ENCODE data around the gene FAM107A. TPM values are rescaled to one million over a fixed set of nuclear protein-coding genes. Genes with fewer than 3 reads are reported as not detected.

Gene FAM107A
- polyA plus RNA-seq, 1 donor from 2014 or later: 0.16 TPM

- Histone ChIP-seq H3K27ac (ENCODE audit: low read length) (no peak overlapping the region), H3K4me3 (ENCODE audit: low read length) (no peak overlapping the region)
These were observed 2.5 kb downstream of the FAM107A start for GRCh38 chr3:58574682-58575081.

GRCh38 chr3:58574106-58574505 is 3.1 kb downstream of the FAM107A start:
- Histone ChIP-seq H4K20me1 (ENCODE audit: insufficient read depth) (no peaks in the 10 kb centered on the region), H3K9ac (ENCODE audit: low read length) (no peak overlapping the region), H2AFZ (ENCODE audit: low read depth, low read length) (no peak overlapping the region), H3K9me2 (ENCODE audit: insufficient read depth, low read length) (no peaks in the 10 kb centered on the region), H3K27me3 (ENCODE audit: insufficient read depth, low read depth, low read length) (no peaks in the 10 kb centered on the region), H3F3A (ENCODE audit: insufficient read depth, low read length, poor library complexity, severe bottlenecking) (no peaks in the 10 kb centered on the region), H3K4me2 (ENCODE audit: low read length) (no peak overlapping the region), H3K36me3 (ENCODE audit: insufficient read depth, low read length) (peaks cover 4% of the 10 kb centered on the region), H3K27ac (ENCODE audit: low read length) (no peak overlapping the region), H3K9me3 (ENCODE audit: low read length) (peaks cover 5% of the 10 kb centered on the region), H3K4me3 (ENCODE audit: low read length) (no peak overlapping the region), H3K79me2 (replicated peaks; ENCODE audit: insufficient read depth, low read length) (no peaks in the 10 kb centered on the region)
- no peak for TF ChIP-seq RAD21 (conservative IDR thresholded peaks at IDR 0.05)

More at GRCh38 chr3:58574682-58575081, 2.5 kb downstream of the FAM107A start:
- Histone ChIP-seq H3K9me2 (ENCODE audit: insufficient read depth, low read length) (no peaks in the 10 kb centered on the region), H3K79me2 (replicated peaks; ENCODE audit: insufficient read depth, low read length) (no peaks in the 10 kb centered on the region), H3K36me3 (ENCODE audit: insufficient read depth, low read length) (peaks cover 4% of the 10 kb centered on the region), H3F3A (ENCODE audit: insufficient read depth, low read length, poor library complexity, severe bottlenecking) (no peaks in the 10 kb centered on the region), H2AFZ (ENCODE audit: low read depth, low read length) (no peak overlapping the region), H3K9ac (ENCODE audit: low read length) (no peak overlapping the region), H4K20me1 (ENCODE audit: insufficient read depth) (no peaks in the 10 kb centered on the region), H3K4me2 (ENCODE audit: low read length) (no peak overlapping the region), H3K9me3 (ENCODE audit: low read length) (peaks cover 5% of the 10 kb centered on the region), H3K27me3 (ENCODE audit: insufficient read depth, low read depth, low read length) (no peaks in the 10 kb centered on the region)
- no peak for TF ChIP-seq CTCF (IDR thresholded peaks at IDR 0.05; ENCODE audit: poor library complexity, severe bottlenecking)
- TF ChIP-seq TAF1 (IDR thresholded peaks at IDR 0.05; ENCODE audit: low read depth): no peak
- no peak for TF ChIP-seq REST (IDR thresholded peaks at IDR 0.05; ENCODE audit: borderline replicate concordance)
- TF ChIP-seq POLR2AphosphoS5 (IDR thresholded peaks at IDR 0.05): no peak

DNA sequence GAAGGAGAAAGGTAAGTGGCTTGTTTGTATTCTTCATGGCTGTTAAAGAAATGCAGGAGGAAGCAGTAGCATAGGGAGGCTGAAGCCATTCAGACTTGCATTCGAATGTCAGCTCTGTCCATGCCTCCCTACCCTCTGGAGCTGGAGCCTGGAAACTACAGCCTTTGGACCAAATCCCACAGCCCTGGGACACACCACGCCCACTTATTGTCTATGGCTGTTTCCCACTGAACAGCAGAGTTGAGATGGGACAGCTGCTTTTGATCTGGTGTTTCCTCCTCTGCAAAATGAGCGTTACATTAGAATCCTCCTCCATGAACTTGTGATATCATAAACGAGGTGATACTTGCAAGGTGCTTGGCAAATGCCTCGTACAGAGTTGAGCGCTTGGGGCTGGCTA is 3.6 kb downstream of the FAM107A start:
- H3K4me3 ChIP-seq (ENCODE audit: low read length): no peak overlapping the region
- H3K4me2 ChIP-seq (ENCODE audit: low read length): no peak overlapping the region
- no peaks in the 10 kb centered on the region for H3K27me3 ChIP-seq (ENCODE audit: insufficient read depth, low read depth, low read length)
- H3K36me3 ChIP-seq (ENCODE audit: insufficient read depth, low read length): peaks cover 4% of the 10 kb centered on the region
- no peaks in the 10 kb centered on the region for H3K9me2 ChIP-seq (ENCODE audit: insufficient read depth, low read length)
- H3K79me2 ChIP-seq (replicated peaks; ENCODE audit: insufficient read depth, low read length): no peaks in the 10 kb centered on the region
- TF ChIP-seq CTCF (IDR thresholded peaks at IDR 0.05; ENCODE audit: poor library complexity, severe bottlenecking): no peak
- TF ChIP-seq SMC3 (conservative IDR thresholded peaks at IDR 0.05; ENCODE audit: poor library complexity): no peak
- H3K9ac ChIP-seq (ENCODE audit: low read length): no peak overlapping the region
- no peaks in the 10 kb centered on the region for H4K20me1 ChIP-seq (ENCODE audit: insufficient read depth)
- H3K9me3 ChIP-seq (ENCODE audit: low read length): peaks cover 5% of the 10 kb centered on the region
- no peak overlapping the region for H3K27ac ChIP-seq (ENCODE audit: low read length)
- H2AFZ ChIP-seq (ENCODE audit: low read depth, low read length): no peak overlapping the region
- no peaks in the 10 kb centered on the region for H3F3A ChIP-seq (ENCODE audit: insufficient read depth, low read length, poor library complexity, severe bottlenecking)

All from neural cell (in vitro differentiated cells).